ENCODE results near the gene CRYZL1.
A peak's percentile ranks its signal among the peaks of the same experiment; 100 is the strongest.

CRYZL1 gene

GRCh38 chr21:33661146-33661545 is 19.6 kb upstream of the CRYZL1 start:
- Histone ChIP-seq H3K36me3 (no peaks in the 10 kb centered on the region), H3K27ac (no peak overlapping the region), H3K27me3 (no peaks in the 10 kb centered on the region), H3K9me3 (no peaks in the 10 kb centered on the region), H3K4me3 (ENCODE audit: low read depth in 1 of 2, low read length in 1 of 2) (no peak overlapping the region), H3K4me1 (ENCODE audit: control insufficient read depth in 1 of 2, insufficient read depth in 1 of 2, low read depth in 1 of 2, low read length in 1 of 2) (peaks cover 5 to 10% of the 10 kb centered on the region in 2 experiments)
- no peak for TF ChIP-seq CTCF (IDR thresholded peaks at IDR 0.05)

GRCh38 chr21:33660406-33660805 is 18.9 kb upstream of the CRYZL1 start:
- H3K4me1 ChIP-seq (ENCODE audit: control insufficient read depth in 1 of 2, insufficient read depth in 1 of 2, low read depth in 1 of 2, low read length in 1 of 2), result peaks cover 11 to 17% of the 10 kb centered on the region in 2 experiments
- TF ChIP-seq CTCF (IDR thresholded peaks at IDR 0.05), result no peak
- no peak overlapping the region for H3K27ac ChIP-seq
- no peaks in the 10 kb centered on the region for H3K36me3 ChIP-seq
- H3K27me3 ChIP-seq, result no peaks in the 10 kb centered on the region
- no peaks in the 10 kb centered on the region for H3K9me3 ChIP-seq
- H3K4me3 ChIP-seq (ENCODE audit: low read depth in 1 of 2, low read length in 1 of 2), result no peak overlapping the region

GRCh38 chr21:33659568-33659949 is 18.0 kb upstream of the CRYZL1 start:
- no peak for TF ChIP-seq CTCF (IDR thresholded peaks at IDR 0.05)
- no peak overlapping the region for H3K27ac ChIP-seq

GRCh38 chr21:33658919-33659567 is 17.5 kb upstream of the CRYZL1 start:
- H3K4me1 ChIP-seq (ENCODE audit: control insufficient read depth in 1 of 2, insufficient read depth in 1 of 2, low read depth in 1 of 2, low read length in 1 of 2), result peaks cover 23 to 28% of the 10 kb centered on the region in 2 experiments
- no peaks in the 10 kb centered on the region for H3K9me3 ChIP-seq
- no peak for TF ChIP-seq CTCF (IDR thresholded peaks at IDR 0.05)
- H3K27ac ChIP-seq, result no peak overlapping the region
- H3K36me3 ChIP-seq, result no peaks in the 10 kb centered on the region
- no peak overlapping the region for H3K4me3 ChIP-seq (ENCODE audit: low read depth in 1 of 2, low read length in 1 of 2)
- no peaks in the 10 kb centered on the region for H3K27me3 ChIP-seq

More at GRCh38 chr21:33659568-33659949, 18.0 kb upstream of the CRYZL1 start:
- H3K36me3 ChIP-seq, result no peaks in the 10 kb centered on the region
- H3K9me3 ChIP-seq, result no peaks in the 10 kb centered on the region
- H3K4me3 ChIP-seq (ENCODE audit: low read depth in 1 of 2, low read length in 1 of 2), result no peak overlapping the region
- H3K4me1 ChIP-seq (ENCODE audit: control insufficient read depth in 1 of 2, insufficient read depth in 1 of 2, low read depth in 1 of 2, low read length in 1 of 2), result peaks cover 20 to 25% of the 10 kb centered on the region in 2 experiments
- no peaks in the 10 kb centered on the region for H3K27me3 ChIP-seq

- no peak overlapping the region for H3K4me3 ChIP-seq (ENCODE audit: low read depth in 1 of 2, low read length in 1 of 2)
- peak overlapping the region; percentile 26 for H3K27ac ChIP-seq
- no peaks in the 10 kb centered on the region for H3K9me3 ChIP-seq
- TF ChIP-seq CTCF (IDR thresholded peaks at IDR 0.05), result no peak
- peaks cover 25 to 28% of the 10 kb centered on the region in 2 experiments for H3K4me1 ChIP-seq (ENCODE audit: control insufficient read depth in 1 of 2, insufficient read depth in 1 of 2, low read depth in 1 of 2, low read length in 1 of 2)
- H3K36me3 ChIP-seq, result no peaks in the 10 kb centered on the region
- H3K27me3 ChIP-seq, result no peaks in the 10 kb centered on the region
Measured at GRCh38 chr21:33657124-33657820, 15.7 kb upstream of the CRYZL1 start.
